Spleen (tissue), 11 donors: ENCODE results near the gene GIPC2. TPM values are rescaled to one million over a fixed set of nuclear protein-coding genes. Genes with fewer than 3 reads are reported as not detected.

ENCODE experiments used
- DNase-seq: peaks from one replicate; pipeline ENCODE4 v3.0.0-alpha.2; 2020
- H3K27ac ChIP-seq, 8 donors: fragments of 200-600 bp; sonication (generic) in 7 of 8; 1 replicate in 4 of 8; 2 replicates in 4 of 8; pipeline versions ENCODE4 v1.5.0 to v1.8.0; 2016 to 2021; ENCODE audit warnings: inconsistent platforms in 4 of 8, mild to moderate bottlenecking in 4 of 8, moderate library complexity in 1 of 8
- H3K27me3 ChIP-seq, 7 donors: fragments of 200-600 bp; sonication (generic) in 6 of 7; replicated peaks in 1 of 7; 1 replicate in 4 of 7; 2 replicates in 3 of 7; pipeline versions ENCODE4 v1.5.0 to v1.8.0; 2016 to 2021; ENCODE audit warnings: inconsistent platforms in 3 of 7, mild to moderate bottlenecking in 1 of 7
- H3K36me3 ChIP-seq, 6 donors: fragments of 200-600 bp; sonication (generic) in 5 of 6; 1 replicate in 4 of 6; 2 replicates in 2 of 6; pipeline versions ENCODE4 v1.5.0 to v1.8.0; 2016 to 2021; ENCODE audit warnings: inconsistent platforms in 2 of 6
- H3K4me1 ChIP-seq, 6 donors: fragments of 200-600 bp; sonication (generic) in 5 of 6; 1 replicate in 3 of 6; 2 replicates in 3 of 6; pipeline versions ENCODE4 v1.5.0 to v1.8.0; 2016 to 2021; ENCODE audit warnings: inconsistent platforms in 3 of 6
- H3K4me3 ChIP-seq, 8 donors: fragments of 200-600 bp; sonication (generic) in 7 of 8; 1 replicate in 4 of 8; 2 replicates in 4 of 8; pipeline versions ENCODE4 v1.5.0 to v1.8.0; 2016 to 2021; ENCODE audit warnings: inconsistent platforms in 4 of 8, mild to moderate bottlenecking in 4 of 8, moderate library complexity in 2 of 8
- H3K9me3 ChIP-seq, 8 donors: fragments of 200-600 bp; sonication (generic) in 7 of 8; 1 replicate in 4 of 8; 2 replicates in 4 of 8; pipeline versions ENCODE4 v1.5.0 to v1.8.0; 2016 to 2021; ENCODE audit warnings: inconsistent platforms in 4 of 8
- CTCF ChIP-seq, 11 experiments: fragments of 200-600 bp in 7 of 11; fragments of 450-650 bp in 4 of 11; sonication (generic) in 4 of 11; IDR thresholded peaks in 8 of 11; conservative IDR thresholded peaks in 3 of 11; 1 replicate in 7 of 11; 2 replicates in 4 of 11; pipeline versions ENCODE4 v1.4.0 to v1.8.0; 2016 to 2021; ENCODE audit warnings: antibody characterized with exemption in 11 of 11, inconsistent platforms in 4 of 11, mild to moderate bottlenecking in 1 of 11
- POLR2A ChIP-seq, 3 donors: fragments of 450-650 bp; IDR thresholded peaks; one replicate each; pipeline ENCODE4 v1.5.1; 2017; ENCODE audit warnings: antibody characterized with exemption in 3 of 3, mild to moderate bottlenecking in 1 of 3
- POLR2AphosphoS5 ChIP-seq, 3 donors: sonication (generic); formaldehyde crosslinking; IDR thresholded peaks; one replicate each; pipeline ENCODE4 v1.5.1; 2017; ENCODE audit warnings: antibody characterized with exemption in 3 of 3
- WGBS, 5 donors: extraction: QIAGEN DNeasy Blood & Tissue Kit in 3 of 5; methylation state at CpG; one replicate each; pipeline versions ENCODE4 v1.1.5 to v1.1.7; 2013 to 2018; 5-methylcytosine and 5-hydroxymethylcytosine counted together
- intact Hi-C: fragments of 100-400 bp; cut with DNase I; formaldehyde crosslinking; loops from one replicate; pipeline ENCODE4 v1.15.0; 2023; ENCODE audit warnings: low total_unique reads
- polyA plus RNA-seq, 3 donors: library from polyadenylated mRNA; stranded (reverse); fragments of 200-250 nt; gene quantifications; one replicate each; pipeline ENCODE4 v1.2.1, GENCODE V29; 2013
- total RNA-seq, 7 donors: library from RNA; depleted of rRNA in 3 of 7; stranded (reverse); fragments of >200 nt in 3 of 7; fragmentation: NEBNext Ultra II Directional in 4 of 7; extraction: Animal tissue kit (Norgen Biotek cat#: 25700) in 4 of 7; gene quantifications; one replicate each; pipeline versions ENCODE4 v1.1.0 to v1.2.1, GENCODE V29; 2016 to 2021
- donor health status: healthy with polysubstance abuse.
- donor health status: DM: no; HTN: no; CAD: no; lungs with moderate emphysema.
- donor health status: DM: no; HTN: no; CAD: no.
- donor health status: Bipolar disorder and iron deficiency.
- donor health status: healthy.
- donor health status: DM: no; HTN: no; CAD: no.
- donor health status: DM: yes; HTN: yes; CAD: no.

Gene GIPC2
- total and polyA plus RNA-seq, 10 donors: 5.5 to 49.9 (median 41.1) TPM

GRCh38 chr1:78176448-78176847, 130.7 kb downstream of the GIPC2 start:
- Histone ChIP-seq H3K4me3 (no peak overlapping the region), H3K36me3 (no peaks in the 10 kb centered on the region), H3K9me3 (no peaks in the 10 kb centered on the region), H3K4me1 (no peaks in the 10 kb centered on the region), H3K27me3 (no peaks in the 10 kb centered on the region), H3K27ac (no peak overlapping the region)
- TF ChIP-seq POLR2AphosphoS5 (IDR thresholded peaks at IDR 0.05) (no peak), CTCF (IDR thresholded peaks at IDR 0.05 in 8 of 11, conservative IDR thresholded peaks at IDR 0.05 in 3 of 11) (no peak), POLR2A (IDR thresholded peaks at IDR 0.05) (no peak)
- no peak for DNase-seq
- 47 to 88% (median 81%) methylated on average over 3 of the region's 3 CpGs for WGBS, 5 donors
- intact Hi-C loops: no loop called here

GRCh38 chr1:78177708-78178270, 132.0 kb downstream of the GIPC2 start:
- intact Hi-C loops: no loop called here
- Histone ChIP-seq H3K36me3 (no peaks in the 10 kb centered on the region), H3K4me1 (no peaks in the 10 kb centered on the region), H3K4me3 (no peak overlapping the region), H3K27ac (no peak overlapping the region), H3K27me3 (no peaks in the 10 kb centered on the region), H3K9me3 (no peaks in the 10 kb centered on the region)
- no peak for TF ChIP-seq POLR2AphosphoS5 (IDR thresholded peaks at IDR 0.05)
- no peak for TF ChIP-seq POLR2A (IDR thresholded peaks at IDR 0.05)
- TF ChIP-seq CTCF (IDR thresholded peaks at IDR 0.05 in 8 of 11, conservative IDR thresholded peaks at IDR 0.05 in 3 of 11): no peak
- WGBS, 5 donors: 51 to 79% (median 69%) methylated on average over 3 of the region's 3 CpGs
- no peak for DNase-seq

GRCh38 chr1:78178816-78179215, 133.1 kb downstream of the GIPC2 start:
- DNase-seq: no peak
- no peaks in the 10 kb centered on the region for H3K27me3 ChIP-seq
- TF ChIP-seq POLR2AphosphoS5 (IDR thresholded peaks at IDR 0.05): no peak
- TF ChIP-seq CTCF (IDR thresholded peaks at IDR 0.05 in 8 of 11, conservative IDR thresholded peaks at IDR 0.05 in 3 of 11): no peak
- TF ChIP-seq POLR2A (IDR thresholded peaks at IDR 0.05): no peak
- intact Hi-C loops: no loop called here
- no peaks in the 10 kb centered on the region for H3K9me3 ChIP-seq
- no peaks in the 10 kb centered on the region for H3K36me3 ChIP-seq
- no peak overlapping the region for H3K4me3 ChIP-seq
- no peak overlapping the region for H3K27ac ChIP-seq
- no peaks in the 10 kb centered on the region for H3K4me1 ChIP-seq
- WGBS, 5 donors: 80 to 86% (median 84%) methylated on average over 4 of the region's 4 CpGs

GRCh38 chr1:78184460-78185072, 138.8 kb downstream of the GIPC2 start:
- WGBS, 5 donors: 63 to 70% (median 68%) methylated on average over 3 of the region's 3 CpGs
- intact Hi-C loops: no loop called here

More at GRCh38 chr1:78184460-78185072, 138.8 kb downstream of the GIPC2 start:
- H3K27me3 ChIP-seq: no peaks in the 10 kb centered on the region
- H3K4me3 ChIP-seq: no peak overlapping the region
- peaks cover 0 to 3% (median 0%) of the 10 kb centered on the region in 8 donors for H3K9me3 ChIP-seq
- no peaks in the 10 kb centered on the region for H3K36me3 ChIP-seq
- H3K27ac ChIP-seq: no peak overlapping the region
- no peak for TF ChIP-seq POLR2A (IDR thresholded peaks at IDR 0.05)
- no peak for TF ChIP-seq CTCF (IDR thresholded peaks at IDR 0.05 in 8 of 11, conservative IDR thresholded peaks at IDR 0.05 in 3 of 11)
- no peak for TF ChIP-seq POLR2AphosphoS5 (IDR thresholded peaks at IDR 0.05)
- H3K4me1 ChIP-seq: no peaks in the 10 kb centered on the region
- no peak for DNase-seq
